Transverse colon (tissue), 4 donors: Measurements from ENCODE around the gene RNF10. TPM values are rescaled to one million over a fixed set of nuclear protein-coding genes. Genes with fewer than 3 reads are reported as not detected.
"Not testable (repeated sequence)": the region's sequence is repeated elsewhere in the genome, so short reads cannot be mapped to it uniquely, and the experiment has no call there.

ENCODE experiments used
- DNase-seq: peaks from one replicate; pipeline ENCODE4 v3.0.0-alpha.2; 2019
- H3K27ac ChIP-seq, 4 donors: fragments of 200-600 bp; sonication (generic); 2 replicates each; pipeline ENCODE4 v1.5.1; 2016 to 2018; ENCODE audit warnings: inconsistent platforms in 4 of 4
- H3K27me3 ChIP-seq: fragments of 200-600 bp; sonication (generic); 2 replicates; pipeline ENCODE4 v1.5.1; 2017; ENCODE audit warnings: inconsistent platforms
- H3K36me3 ChIP-seq, 4 donors: fragments of 200-600 bp; sonication (generic); 2 replicates each; pipeline ENCODE4 v1.5.1; 2017 to 2019; ENCODE audit warnings: inconsistent platforms in 4 of 4
- H3K4me1 ChIP-seq, 4 donors: fragments of 200-600 bp; sonication (generic); 2 replicates each; pipeline ENCODE4 v1.5.1; 2017 to 2020; ENCODE audit warnings: inconsistent platforms in 4 of 4
- H3K4me3 ChIP-seq, 4 donors: fragments of 200-600 bp; sonication (generic); 1 replicate in 1 of 4; 2 replicates in 3 of 4; pipeline versions ENCODE4 v1.5.1 to v1.6.1; 2017 to 2019; ENCODE audit warnings: inconsistent platforms in 4 of 4
- H3K9me3 ChIP-seq, 2 donors: fragments of 200-600 bp; sonication (generic); 2 replicates each; pipeline ENCODE4 v1.5.1; 2017 to 2019; ENCODE audit warnings: inconsistent platforms in 2 of 2
- EP300 ChIP-seq: sonication (generic); formaldehyde crosslinking; IDR thresholded peaks from one replicate; pipeline ENCODE4 v1.6.1; 2017; ENCODE audit warnings: antibody characterized with exemption, low read depth
- POLR2A ChIP-seq: fragments of 450-650 bp; IDR thresholded peaks from one replicate; pipeline ENCODE4 v1.6.1; 2016; ENCODE audit warnings: antibody characterized with exemption, mild to moderate bottlenecking, moderate library complexity
- POLR2AphosphoS5 ChIP-seq, 3 donors: sonication (generic); formaldehyde crosslinking; IDR thresholded peaks; one replicate each; pipeline ENCODE4 v1.6.1; 2016; ENCODE audit warnings: antibody characterized with exemption in 3 of 3
- WGBS, 2 donors: methylation state at CpG; one replicate each; pipeline ENCODE4 v1.1.5; 2018; ENCODE audit warnings: low coverage in 1 of 2; 5-methylcytosine and 5-hydroxymethylcytosine counted together
- in situ Hi-C, 4 donors: fragments of 200-750 bp; cut with MboI; loops; one replicate each; pipeline versions ENCODE4 v1.15.0 to v1.15.1; 2017; ENCODE audit warnings: low sequenced_read_pairs in 3 of 4, low pct_ligation_motif_present in 1 of 4, low pct_unique_long_range_greater_than_20kb in 1 of 4
- intact Hi-C: fragments of 100-400 bp; cut with DNase I; formaldehyde crosslinking; loops from one replicate; pipeline ENCODE4 v1.15.1; 2023; ENCODE audit warnings: low total_unique reads
- total RNA-seq, 4 donors: library from RNA; depleted of rRNA; stranded (reverse); fragments of >200 nt; gene quantifications; one replicate each; pipeline ENCODE4 v1.1.0, GENCODE V29; 2016
- TF ChIP-seq, protein P1 (sequence below), 5 experiments: fragments of 200-600 bp in 3 of 5; fragments of 450-650 bp in 2 of 5; sonication (generic) in 3 of 5; IDR thresholded peaks; 1 replicate in 2 of 5; 2 replicates in 3 of 5; pipeline ENCODE4 v1.5.1; 2016 to 2017; ENCODE audit warnings: antibody characterized with exemption in 5 of 5, inconsistent platforms in 3 of 5, mild to moderate bottlenecking in 2 of 5, moderate library complexity in 1 of 5

The RNF10 gene
- total RNA-seq, 4 donors from 2014 or later: 204 to 317 (median 213) TPM

- 83 to 84% methylated on average over 1 to 3 of the region's 3 CpGs for WGBS, 2 donors
- H3K4me1 ChIP-seq: peaks cover 0 to 6% (median 3%) of the 10 kb centered on the region in 4 donors
- TF ChIP-seq POLR2AphosphoS5 (IDR thresholded peaks at IDR 0.05): no peak
- DNase-seq: no peak
- peaks cover 8% of the 10 kb centered on the region for H3K27me3 ChIP-seq
- H3K27ac ChIP-seq: no peak overlapping the region
- H3K4me3 ChIP-seq: no peak overlapping the region
- no peaks in the 10 kb centered on the region for H3K36me3 ChIP-seq
- intact Hi-C loops (no loop called here), in situ Hi-C loops (no loop called here)
- H3K9me3 ChIP-seq: no peaks in the 10 kb centered on the region
These were observed 62.7 kb downstream of the RNF10 start for GRCh38 chr12:120596901-120597300.

- intact Hi-C loops: no loop called here
- Histone ChIP-seq H3K27me3 (peaks cover 8% of the 10 kb centered on the region), H3K27ac (no peak overlapping the region), H3K4me1 (peaks cover 0 to 6% (median 3%) of the 10 kb centered on the region in 4 donors), H3K36me3 (no peaks in the 10 kb centered on the region), H3K9me3 (no peaks in the 10 kb centered on the region), H3K4me3 (no peak overlapping the region)
- in situ Hi-C loops: no loop called here
- DNase-seq: no peak
- 73% methylated on average over 3 of the region's 3 CpGs; no CpG with 5 or more reads in 1 of the 2 donors for WGBS, 2 donors
- TF ChIP-seq, protein P1, sequence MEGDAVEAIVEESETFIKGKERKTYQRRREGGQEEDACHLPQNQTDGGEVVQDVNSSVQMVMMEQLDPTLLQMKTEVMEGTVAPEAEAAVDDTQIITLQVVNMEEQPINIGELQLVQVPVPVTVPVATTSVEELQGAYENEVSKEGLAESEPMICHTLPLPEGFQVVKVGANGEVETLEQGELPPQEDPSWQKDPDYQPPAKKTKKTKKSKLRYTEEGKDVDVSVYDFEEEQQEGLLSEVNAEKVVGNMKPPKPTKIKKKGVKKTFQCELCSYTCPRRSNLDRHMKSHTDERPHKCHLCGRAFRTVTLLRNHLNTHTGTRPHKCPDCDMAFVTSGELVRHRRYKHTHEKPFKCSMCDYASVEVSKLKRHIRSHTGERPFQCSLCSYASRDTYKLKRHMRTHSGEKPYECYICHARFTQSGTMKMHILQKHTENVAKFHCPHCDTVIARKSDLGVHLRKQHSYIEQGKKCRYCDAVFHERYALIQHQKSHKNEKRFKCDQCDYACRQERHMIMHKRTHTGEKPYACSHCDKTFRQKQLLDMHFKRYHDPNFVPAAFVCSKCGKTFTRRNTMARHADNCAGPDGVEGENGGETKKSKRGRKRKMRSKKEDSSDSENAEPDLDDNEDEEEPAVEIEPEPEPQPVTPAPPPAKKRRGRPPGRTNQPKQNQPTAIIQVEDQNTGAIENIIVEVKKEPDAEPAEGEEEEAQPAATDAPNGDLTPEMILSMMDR (IDR thresholded peaks at IDR 0.05): no peak
- TF ChIP-seq POLR2AphosphoS5 (IDR thresholded peaks at IDR 0.05) (no peak), POLR2A (no peak), EP300 (no peak)
These were observed 63.7 kb downstream of the RNF10 start for GRCh38 chr12:120597861-120598260.

GRCh38 chr12:120598674-120599463, 64.7 kb downstream of the RNF10 start:
- intact Hi-C loops (no loop called here), in situ Hi-C loops (no loop called here)
- WGBS, 2 donors: 47 to 51% methylated on average over 3 to 13 of the region's 13 CpGs
- Histone ChIP-seq H3K36me3 (no peaks in the 10 kb centered on the region), H3K4me3 (no peak overlapping the region), H3K27me3 (peaks cover 8% of the 10 kb centered on the region), H3K9me3 (no peaks in the 10 kb centered on the region), H3K4me1 (peaks cover 0 to 6% (median 3%) of the 10 kb centered on the region in 4 donors), H3K27ac (no peak overlapping the region)
- no peak for TF ChIP-seq POLR2A
- TF ChIP-seq POLR2AphosphoS5 (IDR thresholded peaks at IDR 0.05): no peak
- TF ChIP-seq, protein P1 (IDR thresholded peaks at IDR 0.05): no peak
- TF ChIP-seq EP300: no peak
- DNase-seq: no peak

DNA sequence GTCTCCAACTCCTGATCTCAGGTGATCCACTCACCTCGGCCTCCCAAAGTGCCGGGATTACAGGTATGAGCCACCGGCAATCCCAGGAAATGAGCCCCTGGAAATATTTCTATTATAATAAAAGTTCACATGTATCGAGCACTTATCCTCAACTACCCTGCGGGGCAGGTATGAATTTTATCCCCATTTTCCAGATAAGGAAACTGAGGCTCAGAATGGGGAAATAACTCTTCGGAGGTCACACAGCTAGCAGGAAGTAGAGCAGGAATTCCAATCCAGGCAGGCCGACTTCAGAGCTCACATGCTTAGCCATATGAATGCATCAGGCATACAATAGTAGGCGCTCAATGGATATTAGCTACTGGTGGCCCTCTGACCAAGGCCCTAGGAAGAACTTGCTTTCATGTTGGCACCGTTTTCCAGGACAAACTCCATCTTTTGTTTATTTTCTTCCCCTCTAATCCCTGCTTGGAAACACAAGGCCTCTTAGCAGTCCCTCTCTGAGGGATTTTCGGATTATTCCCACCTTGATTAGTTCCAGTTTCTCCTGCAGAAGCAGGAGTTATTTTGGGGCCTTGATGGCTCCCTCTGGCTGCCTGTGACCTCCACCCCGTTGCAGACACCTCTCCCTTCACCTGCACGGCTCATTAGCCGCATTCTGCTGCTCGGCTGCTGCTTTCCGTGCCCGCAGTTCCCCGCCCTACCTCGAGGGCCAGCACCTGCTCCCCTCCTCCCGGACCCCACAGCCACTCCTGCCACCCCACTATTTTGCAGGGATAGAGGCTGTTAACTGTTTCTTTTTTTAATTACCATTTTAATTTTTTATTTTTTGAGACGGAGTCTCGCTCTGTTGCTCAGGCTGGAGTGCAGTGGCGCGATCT, 65.8 kb downstream of the RNF10 start:
- in situ Hi-C loops: no loop called here
- 78 to 79% methylated on average over 6 to 23 of the region's 23 CpGs for WGBS, 2 donors

DNA sequence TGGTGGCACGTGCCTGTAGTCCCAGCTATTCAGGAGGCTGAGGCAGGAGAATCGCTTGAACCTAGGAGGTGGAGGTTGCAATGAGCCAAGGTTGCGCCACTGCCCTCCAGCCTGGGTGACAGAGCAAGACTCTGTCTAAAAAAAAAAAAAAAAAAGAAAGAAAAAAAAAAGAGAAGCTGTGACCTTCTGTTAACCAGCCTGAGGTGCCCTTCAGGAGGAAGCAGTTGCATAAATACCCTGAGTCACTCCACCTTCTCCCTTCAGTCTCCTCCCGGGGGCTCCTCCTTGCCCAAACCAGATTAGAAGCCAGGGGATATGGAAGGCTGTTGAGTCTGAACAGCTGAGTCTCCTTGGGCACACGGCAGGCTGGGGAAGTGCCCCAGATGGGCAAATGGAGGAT, 68.3 kb downstream of the RNF10 start:
- H3K4me3 ChIP-seq, H3K36me3 ChIP-seq, DNase-seq, H3K27me3 ChIP-seq, in situ Hi-C loops, H3K9me3 ChIP-seq, H3K4me1 ChIP-seq, H3K27ac ChIP-seq, intact Hi-C loops: not testable (repeated sequence)
- WGBS, 2 donors: 38 to 58% methylated on average over 2 to 5 of the region's 5 CpGs

More for the DNA sequence above, 65.8 kb downstream of the RNF10 start:
- intact Hi-C loops: no loop called here
- no peaks in the 10 kb centered on the region for H3K9me3 ChIP-seq
- peaks cover 8% of the 10 kb centered on the region for H3K27me3 ChIP-seq
- no peak for DNase-seq
- H3K4me3 ChIP-seq: no peak overlapping the region
- peaks cover 0 to 6% (median 3%) of the 10 kb centered on the region in 4 donors for H3K4me1 ChIP-seq
- H3K27ac ChIP-seq: no peak overlapping the region
- TF ChIP-seq, protein P1 (IDR thresholded peaks at IDR 0.05): no peak
- TF ChIP-seq EP300 (no peak), POLR2A (no peak), POLR2AphosphoS5 (IDR thresholded peaks at IDR 0.05) (no peak)
- no peaks in the 10 kb centered on the region for H3K36me3 ChIP-seq
